Kidney (tissue), 14 donors: ENCODE data around the gene PTGR2. TPM values are rescaled to one million over a fixed set of nuclear protein-coding genes. Genes with fewer than 3 reads are reported as not detected.

Source experiments
- DNase-seq, 5 donors: peaks; one replicate each; pipeline ENCODE4 v3.0.0-alpha.2; 2013 to 2020
- FAIRE-seq: peaks from 2 replicates; lab custom pipeline; 2012; peaks lifted over from hg19 to GRCh38; lab: Jason Lieb, UNC
- H3K27ac ChIP-seq, 2 donors: one replicate each; pipeline ENCODE4 v1.7.0; 2013; ENCODE audit warnings: low read depth in 2 of 2, low read length in 2 of 2, inconsistent platforms in 1 of 2
- H3K27me3 ChIP-seq: one replicate; pipeline ENCODE4 v1.7.1; 2013; ENCODE audit warnings: low read length, inconsistent platforms; ENCODE audit not compliant: control insufficient read depth, insufficient read depth
- H3K36me3 ChIP-seq, 3 donors: one replicate each; pipeline versions ENCODE4 v1.7.0 to v1.7.1; 2013; ENCODE audit warnings: low read length in 3 of 3, control low read depth in 1 of 3, inconsistent platforms in 1 of 3; ENCODE audit not compliant: insufficient read depth in 3 of 3, control insufficient read depth in 2 of 3
- H3K4me1 ChIP-seq, 3 donors: one replicate each; pipeline versions ENCODE4 v1.7.0 to v1.7.1; 2013; ENCODE audit warnings: low read length in 3 of 3, inconsistent platforms in 1 of 3, low read depth in 1 of 3; ENCODE audit not compliant: control insufficient read depth in 2 of 3, insufficient read depth in 2 of 3
- H3K4me3 ChIP-seq, 3 donors: one replicate each; pipeline versions ENCODE4 v1.7.0 to v1.8.1; 2013; ENCODE audit warnings: low read length in 3 of 3, control low read depth in 1 of 3, inconsistent platforms in 1 of 3
- H3K9ac ChIP-seq, 3 donors: one replicate each; pipeline versions ENCODE4 v1.7.0 to v1.7.1; 2013; ENCODE audit warnings: low read length in 3 of 3, control low read depth in 1 of 3, inconsistent platforms in 1 of 3
- H3K9me3 ChIP-seq, 3 donors: one replicate each; pipeline versions ENCODE4 v1.7.0 to v1.7.1; 2013; ENCODE audit warnings: low read length in 3 of 3, control low read depth in 1 of 3, inconsistent platforms in 1 of 3; ENCODE audit not compliant: control insufficient read depth in 2 of 3, insufficient read depth in 1 of 3
- CTCF ChIP-seq: IDR thresholded peaks from 3 replicates; pipeline ENCODE4 v1.5.1; 2012; ENCODE audit warnings: mild to moderate bottlenecking, moderate library complexity, borderline replicate concordance; ENCODE audit not compliant: insufficient read depth; ENCODE audit errors: extremely low read depth
- intact Hi-C: fragments of 100-400 bp; cut with DNase I; formaldehyde crosslinking; loops from one replicate; pipeline ENCODE4 v1.11.1; 2022
- polyA plus RNA-seq: library from polyadenylated mRNA; stranded (reverse); fragments of 350-450 nt; fragmentation: Illumina TruSeq; extraction: RNeasy Lipid Tissue Mini Kit (QIAGEN cat#74804); gene quantifications from one replicate; pipeline ENCODE4 v1.2.3, GENCODE V29; 2014; ENCODE audit warnings: low read depth, low replicate concordance; ENCODE audit not compliant: insufficient read depth
- total RNA-seq: library from RNA; stranded (reverse); fragmentation: NEBNext Ultra II Directional; extraction: Animal tissue kit (Norgen Biotek cat#: 25700); gene quantifications from one replicate; pipeline ENCODE4 v1.2.1, GENCODE V29; 2021
- donor health status: control.
- donor health status: control.
- donor health status: control.
- donor health status: control.
- donor health status: control.
- donor health status: DM: yes; HTN: yes; CAD: no.
- donor health status: Normal renal cell carcinoma (clear cell type).

The PTGR2 gene
- total and polyA plus RNA-seq, 2 donors from 2014 or later, result 20.5 to 24.4 TPM

DNA sequence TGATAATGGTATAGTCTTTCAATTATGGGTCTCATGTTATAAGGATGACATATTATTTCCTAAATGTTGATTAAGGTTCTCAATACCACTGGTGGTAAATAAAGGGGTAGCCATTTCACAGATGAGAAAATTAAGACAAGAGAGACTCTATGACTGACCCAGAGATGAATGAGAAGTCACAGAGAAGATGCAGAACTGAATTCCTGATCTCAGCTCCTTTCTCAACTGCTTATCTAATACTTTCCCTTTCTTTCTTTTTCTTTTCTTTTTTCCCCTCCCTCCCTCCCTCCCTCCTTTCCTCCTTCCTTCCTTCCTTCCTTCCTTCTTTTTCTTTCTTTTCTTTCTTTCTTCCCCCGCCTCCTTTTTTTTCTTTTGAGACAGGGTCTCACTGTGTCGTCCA, 8.3 kb upstream of the PTGR2 start:
- intact Hi-C loops, result no loop called here
- no peak overlapping the region for H3K4me3 ChIP-seq
- TF ChIP-seq CTCF, result no peak
- H3K9ac ChIP-seq, result no peak overlapping the region
- H3K9me3 ChIP-seq, result no peaks in the 10 kb centered on the region
- no peaks in the 10 kb centered on the region for H3K4me1 ChIP-seq
- H3K36me3 ChIP-seq, result no peaks in the 10 kb centered on the region
- no peak for FAIRE-seq
- H3K27me3 ChIP-seq, result no peaks in the 10 kb centered on the region
- no peak overlapping the region for H3K27ac ChIP-seq
- no peak for DNase-seq

- DNase-seq (no peak), FAIRE-seq (no peak)
- H3K9ac ChIP-seq, result no peak overlapping the region
- TF ChIP-seq CTCF, result no peak
- no peaks in the 10 kb centered on the region for H3K9me3 ChIP-seq
- peaks cover 0 to 4% (median 0%) of the 10 kb centered on the region in 3 donors for H3K4me1 ChIP-seq
- H3K27ac ChIP-seq, result no peak overlapping the region
- no peaks in the 10 kb centered on the region for H3K36me3 ChIP-seq
- no peak overlapping the region for H3K4me3 ChIP-seq
- H3K27me3 ChIP-seq, result no peaks in the 10 kb centered on the region
- intact Hi-C loops, result no loop called here
These were observed 4.7 kb upstream of the PTGR2 start for GRCh38 chr14:73846947-73847346.

DNA sequence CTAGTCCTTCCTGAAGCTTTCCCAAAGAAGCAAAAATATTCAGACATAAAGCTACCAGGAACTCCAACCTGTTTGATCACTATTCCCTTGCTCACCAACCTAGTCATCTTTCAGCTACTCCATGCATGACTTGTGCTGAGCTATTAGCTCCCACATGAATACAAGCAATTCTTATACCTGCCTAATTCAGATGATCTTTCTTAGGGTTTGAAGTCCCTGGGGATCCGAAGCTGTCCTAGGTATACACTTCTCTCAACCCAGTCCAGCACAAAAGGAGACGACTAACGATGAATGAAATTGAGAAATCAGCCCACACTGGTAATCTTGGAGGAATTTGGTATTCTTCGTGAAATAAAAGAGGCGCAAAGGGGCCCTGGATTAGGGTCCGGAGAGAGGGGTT, 631 bp upstream of the PTGR2 start:
- Histone ChIP-seq H3K9me3 (no peaks in the 10 kb centered on the region), H3K36me3 (no peaks in the 10 kb centered on the region), H3K27ac (peak overlapping the region; percentile 97 to 98), H3K9ac (peak overlapping the region; percentile 46 to 100 (median 93)), H3K4me3 (peak overlapping the region; percentile 81 to 96 (median 90)), H3K4me1 (peaks cover 0 to 4% (median 2%) of the 10 kb centered on the region in 3 donors), H3K27me3 (no peaks in the 10 kb centered on the region)
- DNase-seq (peak in 3 of 5 donors; percentile 10 to 73 (median 61)), FAIRE-seq (no peak)
- TF ChIP-seq CTCF, result no peak
- intact Hi-C loops, result no loop called here

GRCh38 chr14:73859145-73859544, 7.5 kb downstream of the PTGR2 start:
- H3K27me3 ChIP-seq, result no peaks in the 10 kb centered on the region
- no peak for FAIRE-seq
- no peaks in the 10 kb centered on the region for H3K4me1 ChIP-seq
- no peak for DNase-seq
- no peak for TF ChIP-seq CTCF
- H3K9ac ChIP-seq, result no peak overlapping the region
- H3K4me3 ChIP-seq, result no peak overlapping the region
- H3K36me3 ChIP-seq, result peaks cover 0 to 6% (median 2%) of the 10 kb centered on the region in 3 donors
- intact Hi-C loops, result no loop called here
- H3K27ac ChIP-seq, result no peak overlapping the region
- H3K9me3 ChIP-seq, result no peaks in the 10 kb centered on the region
